WI38 (cell line): ENCODE measurements around the gene LCE1B.

Experiments used
- H3K4me3 ChIP-seq: 2 replicates; pipeline ENCODE4 v1.5.1; 2011; ENCODE audit warnings: low read depth, mild to moderate bottlenecking, control low read depth, low read length
- TF ChIP-seq, protein P1 (sequence below): IDR thresholded peaks from 2 replicates; pipeline ENCODE4 v1.5.1; 2012; ENCODE audit warnings: low read depth, mild to moderate bottlenecking, control low read depth, low read length

The LCE1B gene

DNA sequence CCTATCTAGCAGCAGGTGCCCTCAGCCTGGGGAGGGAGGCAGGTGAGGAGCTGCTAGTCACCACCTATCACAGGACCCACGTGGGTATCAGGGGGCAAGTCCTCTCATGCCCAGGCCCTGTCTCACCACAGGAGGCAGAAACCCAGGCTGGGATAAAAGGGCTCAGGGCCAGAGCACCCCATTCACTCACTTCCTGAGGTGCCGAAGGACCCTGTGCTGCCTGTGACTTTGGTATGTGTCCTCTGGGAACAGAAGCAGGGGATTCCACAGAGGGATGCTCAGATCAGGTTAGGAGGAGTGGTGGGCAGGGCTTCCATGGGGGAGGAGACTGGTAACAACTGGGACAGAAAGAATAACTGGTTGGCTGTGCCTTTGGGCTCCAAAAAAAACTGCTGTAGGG is 25.7 kb upstream of the LCE1B start, which contains the start of gene LCE1E:
Gene LCE1E (plus strand): TSS at position 181 of the 400 bp plus-strand sequence. CDS start 1,043 bp downstream, outside the sequence.
- TF ChIP-seq, protein P1, sequence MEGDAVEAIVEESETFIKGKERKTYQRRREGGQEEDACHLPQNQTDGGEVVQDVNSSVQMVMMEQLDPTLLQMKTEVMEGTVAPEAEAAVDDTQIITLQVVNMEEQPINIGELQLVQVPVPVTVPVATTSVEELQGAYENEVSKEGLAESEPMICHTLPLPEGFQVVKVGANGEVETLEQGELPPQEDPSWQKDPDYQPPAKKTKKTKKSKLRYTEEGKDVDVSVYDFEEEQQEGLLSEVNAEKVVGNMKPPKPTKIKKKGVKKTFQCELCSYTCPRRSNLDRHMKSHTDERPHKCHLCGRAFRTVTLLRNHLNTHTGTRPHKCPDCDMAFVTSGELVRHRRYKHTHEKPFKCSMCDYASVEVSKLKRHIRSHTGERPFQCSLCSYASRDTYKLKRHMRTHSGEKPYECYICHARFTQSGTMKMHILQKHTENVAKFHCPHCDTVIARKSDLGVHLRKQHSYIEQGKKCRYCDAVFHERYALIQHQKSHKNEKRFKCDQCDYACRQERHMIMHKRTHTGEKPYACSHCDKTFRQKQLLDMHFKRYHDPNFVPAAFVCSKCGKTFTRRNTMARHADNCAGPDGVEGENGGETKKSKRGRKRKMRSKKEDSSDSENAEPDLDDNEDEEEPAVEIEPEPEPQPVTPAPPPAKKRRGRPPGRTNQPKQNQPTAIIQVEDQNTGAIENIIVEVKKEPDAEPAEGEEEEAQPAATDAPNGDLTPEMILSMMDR, result no peak
- no peak within 1 kb of the TSS for H3K4me3 ChIP-seq

DNA sequence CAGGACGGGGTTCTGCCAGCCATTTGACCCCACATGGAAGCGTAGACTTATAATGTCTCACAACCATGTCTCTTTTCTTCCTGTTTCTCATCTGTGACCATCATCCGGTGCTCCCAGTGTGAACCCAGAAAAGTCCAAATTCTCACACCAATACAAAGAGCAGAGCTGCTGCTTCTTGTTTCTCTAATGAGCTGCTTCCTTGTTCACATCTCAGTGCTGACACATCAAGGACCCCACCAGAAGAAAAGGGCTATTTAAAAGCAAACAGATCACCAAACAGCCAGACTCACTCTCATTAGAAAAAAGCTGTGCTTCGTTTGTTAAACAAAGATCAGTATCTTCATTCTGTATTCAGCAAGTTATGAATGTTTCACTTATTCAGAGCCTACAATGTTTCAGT is 16.1 kb upstream of the LCE1B start:
- TF ChIP-seq, protein P1, result no peak
- H3K4me3 ChIP-seq, result no peak overlapping the region

DNA sequence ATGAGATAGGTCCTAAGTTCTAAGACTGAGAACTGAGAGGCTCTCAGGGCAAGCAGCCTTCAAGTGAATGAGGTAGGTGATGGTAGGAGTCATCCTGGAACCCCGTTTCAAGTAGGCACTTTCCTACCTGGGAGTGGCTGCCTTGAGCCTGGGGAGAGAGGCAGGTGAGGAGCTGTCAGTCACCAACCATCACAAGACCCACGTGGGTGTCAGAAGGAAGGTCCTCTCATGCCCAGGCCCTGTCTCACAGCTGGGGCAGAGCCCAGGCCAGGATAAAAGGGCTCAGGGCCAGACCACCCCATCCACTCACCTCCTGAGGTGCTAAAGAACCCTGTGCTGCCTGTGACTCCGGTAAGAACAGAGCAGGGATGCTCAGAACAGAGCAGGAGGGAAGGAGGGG is 15.3 kb upstream of the LCE1B start, which contains the start of gene LCE1D:
Gene LCE1D (plus strand): TSS at position 301 of the 400 bp plus-strand sequence. CDS start 1,074 bp downstream, outside the sequence.
- TF ChIP-seq, protein P1, result no peak
- H3K4me3 ChIP-seq, result no peak within 1 kb of the TSS

DNA sequence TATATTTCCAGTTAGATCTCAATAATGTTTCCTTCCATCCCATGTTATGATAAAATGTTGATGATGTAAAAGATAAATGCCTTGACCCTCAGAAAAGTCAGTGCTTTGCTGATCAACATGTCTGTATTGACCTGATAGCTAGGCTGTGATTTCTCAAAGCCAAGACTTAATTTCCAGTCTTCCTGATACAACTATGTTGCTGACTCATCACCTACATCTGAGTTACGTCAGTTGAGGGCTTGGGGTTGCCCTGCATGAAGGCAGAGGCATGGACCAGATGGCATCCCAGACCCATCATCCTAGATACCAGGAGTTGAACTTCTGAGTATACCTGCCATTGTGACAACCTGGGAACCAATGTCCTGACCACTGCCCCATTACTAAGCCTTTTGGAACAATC is 10.4 kb upstream of the LCE1B start:
- TF ChIP-seq, protein P1, result no peak

DNA sequence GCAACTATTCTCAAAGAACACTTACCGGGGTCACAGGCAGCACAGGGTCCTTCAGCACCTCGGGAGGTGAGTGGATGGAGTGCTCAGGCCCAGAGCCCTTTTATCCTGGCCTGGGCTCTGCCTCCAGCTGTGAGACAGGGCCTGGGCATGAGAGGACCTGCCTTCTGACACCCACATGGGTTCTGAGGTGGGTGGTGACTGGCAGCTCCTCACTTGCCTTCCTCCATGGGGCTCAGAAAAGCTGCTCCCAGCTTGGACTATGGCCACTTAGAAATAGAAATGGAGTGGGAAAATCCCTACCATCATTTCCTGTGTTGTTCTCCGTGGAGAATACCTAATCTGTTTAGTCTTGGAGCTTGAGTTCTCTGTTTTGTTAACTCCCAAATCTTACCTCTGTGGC is 5.2 kb upstream of the LCE1B start, which contains the start of gene LCE1C:
Gene LCE1C (minus strand): TSS at position 76 of the 400 bp plus-strand sequence. CDS start 1,173 bp downstream, outside the sequence.
- TF ChIP-seq, protein P1, result no peak
- H3K4me3 ChIP-seq, result no peak within 1 kb of the TSS

More for the DNA sequence above, 10.4 kb upstream of the LCE1B start:
- no peak overlapping the region for H3K4me3 ChIP-seq

DNA sequence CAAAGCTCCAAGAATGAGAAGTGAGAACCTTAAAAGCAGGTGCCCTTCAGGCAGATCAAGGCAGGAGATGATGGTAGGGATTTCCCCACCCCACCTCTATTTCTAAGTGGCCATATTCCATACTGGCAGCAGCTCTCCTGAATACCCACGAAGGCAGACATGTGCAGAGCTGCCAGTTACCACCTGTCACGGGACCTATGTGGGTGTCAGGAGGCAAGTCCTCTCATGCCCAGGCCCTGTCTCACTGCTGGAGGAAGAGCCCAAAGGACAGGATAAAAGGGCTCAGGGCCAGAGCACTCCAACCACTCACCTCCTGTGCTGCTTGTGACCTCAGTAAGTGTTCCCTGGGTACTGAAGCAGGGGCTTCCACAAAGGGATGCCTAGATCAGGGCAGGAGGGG is 721 bp upstream of the LCE1B start:
- no peak overlapping the region for H3K4me3 ChIP-seq
- TF ChIP-seq, protein P1, result no peak

DNA sequence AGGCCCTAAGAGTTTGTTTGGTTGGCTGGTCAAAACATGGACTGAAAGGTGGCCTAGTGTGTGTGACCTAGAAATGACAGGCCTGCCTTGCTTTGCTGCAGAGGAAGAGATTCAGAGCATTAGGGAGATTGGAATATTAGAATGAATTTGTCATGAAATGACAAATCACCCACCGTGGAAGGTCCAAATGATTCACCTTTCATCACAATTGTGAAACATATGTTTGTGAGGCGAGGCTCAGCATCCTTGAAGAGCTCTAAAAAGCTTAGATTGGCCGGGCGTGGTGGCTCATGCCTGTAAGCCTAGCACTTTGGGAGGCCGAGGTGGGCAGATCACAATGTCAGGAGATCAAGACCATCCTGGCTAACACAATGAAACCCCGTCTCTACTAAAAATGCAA is 5.5 kb downstream of the LCE1B start:
- TF ChIP-seq, protein P1, result no peak
- no peak overlapping the region for H3K4me3 ChIP-seq
